SK-N-SH (cell line): ENCODE measurements around the gene C11orf52. TPM values are rescaled to one million over a fixed set of nuclear protein-coding genes. Genes with fewer than 3 reads are reported as not detected.
"Not testable (repeated sequence)": the region's sequence is repeated elsewhere in the genome, so short reads cannot be mapped to it uniquely, and the experiment has no call there.

Experiments used
- CTCF ChIA-PET: fragments of 300-600, 350-600 bp; formaldehyde crosslinking; extraction: SDS; loops from one replicate; lab custom pipeline; 2021; lab: Yijun Ruan, JAX
- POLR2A ChIA-PET: fragments of 350-600 bp; sonication (Branson Sonifier 250); formaldehyde crosslinking; extraction: SDS; loops from one replicate; lab custom pipeline; 2020; ENCODE audit warnings: antibody characterized with exemption, inconsistent platforms; lab: Yijun Ruan, JAX
- DNase-seq: peaks from one replicate; pipeline ENCODE4 v3.0.0; 2012
- H2AFZ ChIP-seq: fragments of 200-600 bp; sonication (generic); 2 replicates; pipeline ENCODE4 v1.8.1; 2016; ENCODE audit warnings: antibody characterized with exemption, mild to moderate bottlenecking, low read depth
- H3F3A ChIP-seq: fragments of 200-600 bp; sonication (generic); replicated peaks from 2 replicates; pipeline ENCODE3; 2016; ENCODE audit warnings: antibody characterized with exemption, mild to moderate bottlenecking; ENCODE audit not compliant: insufficient read depth
- H3K27ac ChIP-seq, 2 experiments: fragments of 200-500 bp in 1 of 2; fragments of 200-600 bp in 1 of 2; sonication (Bioruptor generic) in 1 of 2; sonication (generic), shearing (Covaris generic) in 1 of 2; 2 replicates each; pipeline versions ENCODE4 v1.5.1 to v1.6.1; 2014 to 2016; ENCODE audit warnings: low read depth in 2 of 2, inconsistent platforms in 1 of 2, low read length in 1 of 2, mild to moderate bottlenecking in 1 of 2, mixed read lengths in 1 of 2
- H3K27me3 ChIP-seq: fragments of 200-600 bp; sonication (generic), shearing (Covaris generic); 2 replicates; pipeline ENCODE4 v1.6.1; 2016; ENCODE audit warnings: mixed run types; ENCODE audit not compliant: insufficient read depth
- H3K36me3 ChIP-seq, 2 experiments: fragments of 200-500 bp in 1 of 2; fragments of 200-600 bp in 1 of 2; sonication (Bioruptor generic) in 1 of 2; sonication (generic) in 1 of 2; replicated peaks in 1 of 2; 2 replicates each; pipeline versions ENCODE3 to v1.5.1; 2014 to 2016; ENCODE audit warnings: low read length in 1 of 2, mild to moderate bottlenecking in 1 of 2; ENCODE audit not compliant: insufficient read depth in 2 of 2, control insufficient read depth in 1 of 2
- H3K4me1 ChIP-seq, 2 experiments: fragments of 200-500 bp in 1 of 2; fragments of 200-600 bp in 1 of 2; sonication (Bioruptor generic) in 1 of 2; sonication (generic), shearing (Covaris generic) in 1 of 2; 2 replicates each; pipeline versions ENCODE4 v1.5.1 to v1.6.1; 2014 to 2016; ENCODE audit warnings: low read depth in 1 of 2, low read length in 1 of 2, mixed run types in 1 of 2; ENCODE audit not compliant: insufficient read depth in 2 of 2, control insufficient read depth in 1 of 2
- H3K4me2 ChIP-seq: fragments of 200-600 bp; sonication (generic), shearing (Covaris generic); 2 replicates; pipeline ENCODE4 v1.6.1; 2017; ENCODE audit warnings: mixed run types
- H3K4me3 ChIP-seq, 2 experiments: fragments of 200-500 bp in 1 of 2; fragments of 200-600 bp in 1 of 2; sonication (Bioruptor generic) in 1 of 2; sonication (generic), shearing (Covaris generic) in 1 of 2; 2 replicates each; pipeline versions ENCODE4 v1.5.1 to v1.8.1; 2014 to 2016; ENCODE audit warnings: low read depth in 2 of 2, inconsistent platforms in 1 of 2, low read length in 1 of 2, mild to moderate bottlenecking in 1 of 2, mixed read lengths in 1 of 2, moderate library complexity in 1 of 2
- H3K79me2 ChIP-seq: fragments of 200-600 bp; sonication (generic); 2 replicates; pipeline ENCODE4 v1.8.1; 2017; ENCODE audit warnings: mild to moderate bottlenecking; ENCODE audit not compliant: insufficient read depth
- H3K9ac ChIP-seq: fragments of 200-600 bp; sonication (generic); 2 replicates; pipeline ENCODE4 v1.6.1; 2017; ENCODE audit warnings: mixed run types
- H3K9me2 ChIP-seq: fragments of 200-600 bp; sonication (generic); 2 replicates; pipeline ENCODE4 v1.6.1; 2017; ENCODE audit warnings: mixed run types
- H3K9me3 ChIP-seq: fragments of 200-600 bp; sonication (generic); 2 replicates; pipeline ENCODE4 v1.6.1; 2017; ENCODE audit warnings: mixed run types, mild to moderate bottlenecking, moderate library complexity
- H4K20me1 ChIP-seq: fragments of 200-600 bp; sonication (generic); 2 replicates; pipeline ENCODE4 v1.6.1; 2017; ENCODE audit warnings: mild to moderate bottlenecking, mixed run types; ENCODE audit not compliant: insufficient read depth
- ELF1 ChIP-seq: IDR thresholded peaks from 2 replicates; pipeline ENCODE4 v1.4.0; 2012
- EP300 ChIP-seq, 2 experiments: IDR thresholded peaks; 2 replicates each; pipeline versions ENCODE4 v1.4.0 to v1.6.1; 2012; ENCODE audit warnings: borderline replicate concordance in 1 of 2, low read depth in 1 of 2, low read length in 1 of 2
- EZH2phosphoT487 ChIP-seq: fragments of 200-600 bp; sonication (generic); IDR thresholded peaks from 2 replicates; pipeline ENCODE4 v1.6.1; 2017; ENCODE audit warnings: low read depth, mixed run types, mild to moderate bottlenecking, antibody characterized with exemption, moderate library complexity, borderline replicate concordance
- GABPA ChIP-seq: IDR thresholded peaks from 2 replicates; pipeline ENCODE4 v1.4.0; 2012; ENCODE audit warnings: low read depth, mild to moderate bottlenecking
- JUND ChIP-seq: IDR thresholded peaks from 2 replicates; pipeline ENCODE4 v1.4.0; 2012
- NFIC ChIP-seq: IDR thresholded peaks from 2 replicates; pipeline ENCODE4 v1.4.0; 2012; ENCODE audit warnings: borderline replicate concordance
- NRF1 ChIP-seq: IDR thresholded peaks from 2 replicates; pipeline ENCODE4 v1.6.1; 2012; ENCODE audit warnings: low read depth, mild to moderate bottlenecking, low read length
- POLR2AphosphoS5 ChIP-seq: IDR thresholded peaks from 2 replicates; pipeline ENCODE4 v1.6.1; 2012; ENCODE audit warnings: low read depth, low read length
- RAD21 ChIP-seq: IDR thresholded peaks from 2 replicates; pipeline ENCODE4 v1.6.1; 2012; ENCODE audit warnings: mild to moderate bottlenecking, low read length
- RCOR1 ChIP-seq: fragments of 150-350 bp; IDR thresholded peaks from 2 replicates; pipeline ENCODE4 v1.6.1; 2017; ENCODE audit warnings: antibody characterized with exemption, low read length
- TCF12 ChIP-seq: IDR thresholded peaks from 2 replicates; pipeline ENCODE4 v1.4.0; 2012
- TEAD4 ChIP-seq: IDR thresholded peaks from 2 replicates; pipeline ENCODE4 v1.4.0; 2012; ENCODE audit warnings: mild to moderate bottlenecking, borderline replicate concordance; ENCODE audit not compliant: insufficient read depth
- WGBS: methylation state at CpG from one replicate; pipeline ENCODE4 v1.1.6; 2017; ENCODE audit warnings: low lambda C conversion rate; 5-methylcytosine and 5-hydroxymethylcytosine counted together
- polyA plus RNA-seq, 3 experiments: library from polyadenylated mRNA; depleted of rRNA; stranded (reverse); fragments of >200 nt; gene quantifications; 2 replicates each; pipeline ENCODE4 v1.2.3, GENCODE V29; 2012
- TF ChIP-seq, protein P1 (sequence below): IDR thresholded peaks from 2 replicates; pipeline ENCODE4 v1.4.0; 2012; ENCODE audit warnings: low read depth, borderline replicate concordance
- TF ChIP-seq, protein P2 (sequence below): IDR thresholded peaks from 2 replicates; pipeline ENCODE4; 2012

C11orf52 gene
- polyA plus RNA-seq, 1 of the 3 experiments (the other 2 are of a cell fraction): not detected

DNA sequence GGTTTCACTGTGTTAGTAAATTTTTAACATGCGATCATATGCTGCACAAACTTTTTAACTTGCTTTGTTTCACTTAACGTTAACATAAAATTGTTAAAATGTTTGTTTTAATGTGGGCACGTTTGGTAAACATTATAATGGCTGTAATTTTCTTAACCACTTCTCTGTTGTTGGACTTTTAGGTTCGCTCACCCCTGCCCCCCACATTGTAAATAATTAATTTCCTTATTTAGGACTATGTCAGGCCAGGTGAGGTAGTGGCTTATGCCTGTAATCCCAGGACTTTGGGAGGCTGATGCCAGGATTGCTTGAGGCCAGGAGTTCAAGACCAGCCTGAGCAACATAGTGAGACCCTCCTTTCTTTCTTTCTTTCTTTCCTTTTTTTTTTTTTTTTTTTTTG, 11.8 kb downstream of the C11orf52 start:
- POLR2A ChIA-PET: no interaction called here
- Histone ChIP-seq H3K27ac (no peak overlapping the region), H3K27me3 (no peaks in the 10 kb centered on the region), H2AFZ (no peak overlapping the region), H3F3A (peaks cover 8% of the 10 kb centered on the region), H3K4me2 (no peak overlapping the region), H3K4me1 (peaks cover 12 to 23% of the 10 kb centered on the region in 2 experiments; a peak in 3 of 4 replicates), H3K9ac (no peak overlapping the region), H3K9me3 (no peaks in the 10 kb centered on the region), H3K36me3 (no peaks in the 10 kb centered on the region), H3K79me2 (no peaks in the 10 kb centered on the region), H3K4me3 (no peak overlapping the region), H3K9me2 (no peaks in the 10 kb centered on the region), H4K20me1 (no peaks in the 10 kb centered on the region)
- DNase-seq: no peak
- 73% methylated on average over 4 of the region's 4 CpGs for WGBS
- TF ChIP-seq EZH2phosphoT487 (no peak), NRF1 (no peak), TCF12 (no peak), JUND (no peak), POLR2AphosphoS5 (no peak), EP300 (IDR thresholded peaks at IDR 0.05; ENCODE audit: borderline replicate concordance in 1 of 2, low read depth in 1 of 2, low read length in 1 of 2) (no peak), GABPA (no peak), TEAD4 (no peak), RCOR1 (no peak), RAD21 (no peak), ELF1 (no peak), NFIC (no peak)
- TF ChIP-seq, protein P1, sequence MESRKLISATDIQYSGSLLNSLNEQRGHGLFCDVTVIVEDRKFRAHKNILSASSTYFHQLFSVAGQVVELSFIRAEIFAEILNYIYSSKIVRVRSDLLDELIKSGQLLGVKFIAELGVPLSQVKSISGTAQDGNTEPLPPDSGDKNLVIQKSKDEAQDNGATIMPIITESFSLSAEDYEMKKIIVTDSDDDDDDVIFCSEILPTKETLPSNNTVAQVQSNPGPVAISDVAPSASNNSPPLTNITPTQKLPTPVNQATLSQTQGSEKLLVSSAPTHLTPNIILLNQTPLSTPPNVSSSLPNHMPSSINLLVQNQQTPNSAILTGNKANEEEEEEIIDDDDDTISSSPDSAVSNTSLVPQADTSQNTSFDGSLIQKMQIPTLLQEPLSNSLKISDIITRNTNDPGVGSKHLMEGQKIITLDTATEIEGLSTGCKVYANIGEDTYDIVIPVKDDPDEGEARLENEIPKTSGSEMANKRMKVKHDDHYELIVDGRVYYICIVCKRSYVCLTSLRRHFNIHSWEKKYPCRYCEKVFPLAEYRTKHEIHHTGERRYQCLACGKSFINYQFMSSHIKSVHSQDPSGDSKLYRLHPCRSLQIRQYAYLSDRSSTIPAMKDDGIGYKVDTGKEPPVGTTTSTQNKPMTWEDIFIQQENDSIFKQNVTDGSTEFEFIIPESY: no peak
- TF ChIP-seq, protein P2, sequence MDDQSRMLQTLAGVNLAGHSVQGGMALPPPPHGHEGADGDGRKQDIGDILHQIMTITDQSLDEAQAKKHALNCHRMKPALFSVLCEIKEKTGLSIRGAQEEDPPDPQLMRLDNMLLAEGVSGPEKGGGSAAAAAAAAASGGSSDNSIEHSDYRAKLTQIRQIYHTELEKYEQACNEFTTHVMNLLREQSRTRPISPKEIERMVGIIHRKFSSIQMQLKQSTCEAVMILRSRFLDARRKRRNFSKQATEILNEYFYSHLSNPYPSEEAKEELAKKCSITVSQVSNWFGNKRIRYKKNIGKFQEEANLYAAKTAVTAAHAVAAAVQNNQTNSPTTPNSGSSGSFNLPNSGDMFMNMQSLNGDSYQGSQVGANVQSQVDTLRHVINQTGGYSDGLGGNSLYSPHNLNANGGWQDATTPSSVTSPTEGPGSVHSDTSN: no peak
- CTCF ChIA-PET: interaction anchor here (1.2 to 15.8 kb wide), 8 partner anchors 17 to 350 kb away, joined by 3 to 272 read pairs (median 5); partner anchors contain the start of gene CFAP68

DNA sequence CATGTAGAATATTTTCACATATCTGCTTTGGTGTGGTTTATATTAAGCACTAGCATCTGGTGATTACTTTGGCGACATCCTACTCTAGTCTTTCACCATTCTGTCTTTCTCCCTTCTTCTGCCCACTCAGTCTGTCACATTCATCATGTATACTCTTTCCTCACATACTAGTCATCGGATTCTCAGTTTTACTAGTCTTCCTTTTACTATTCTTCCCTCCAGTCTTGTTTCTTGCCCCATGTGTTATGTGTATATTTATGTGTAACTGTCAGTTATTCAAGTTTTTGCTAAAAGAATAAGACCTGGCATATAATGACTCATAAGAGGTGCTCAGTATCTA, 13.9 kb downstream of the C11orf52 start:
- TF ChIP-seq, protein P1: no peak
- no peak for DNase-seq
- H3K27ac ChIP-seq: no peak overlapping the region
- H2AFZ ChIP-seq: 0 out of 2 replicates have a peak overlapping the region, but pooled peaks have one; percentile 64
- no peaks in the 10 kb centered on the region for H3K36me3 ChIP-seq
- H3K9me2 ChIP-seq: no peaks in the 10 kb centered on the region
- H3K4me2 ChIP-seq: no peak overlapping the region
- H3K79me2 ChIP-seq: peaks cover 10% of the 10 kb centered on the region; the same call in 1 of the 2 replicates
- H3K4me1 ChIP-seq: peaks cover 16 to 25% of the 10 kb centered on the region in 2 experiments; a peak in 3 of 4 replicates
- CTCF ChIA-PET: interaction anchor here (0.7 to 15.8 kb wide), 6 partner anchors 22 to 1357 kb away, joined by 3 to 272 read pairs (median 5); no protein-coding TSS in a partner anchor
- peaks cover 6% of the 10 kb centered on the region for H3F3A ChIP-seq
- no peak overlapping the region for H3K9ac ChIP-seq
- POLR2A ChIA-PET: no interaction called here
- H3K27me3 ChIP-seq: no peaks in the 10 kb centered on the region
- H4K20me1 ChIP-seq: no peaks in the 10 kb centered on the region
- 65% methylated on average over 2 of the region's 2 CpGs for WGBS
- H3K9me3 ChIP-seq: no peaks in the 10 kb centered on the region
- no peak overlapping the region for H3K4me3 ChIP-seq

DNA sequence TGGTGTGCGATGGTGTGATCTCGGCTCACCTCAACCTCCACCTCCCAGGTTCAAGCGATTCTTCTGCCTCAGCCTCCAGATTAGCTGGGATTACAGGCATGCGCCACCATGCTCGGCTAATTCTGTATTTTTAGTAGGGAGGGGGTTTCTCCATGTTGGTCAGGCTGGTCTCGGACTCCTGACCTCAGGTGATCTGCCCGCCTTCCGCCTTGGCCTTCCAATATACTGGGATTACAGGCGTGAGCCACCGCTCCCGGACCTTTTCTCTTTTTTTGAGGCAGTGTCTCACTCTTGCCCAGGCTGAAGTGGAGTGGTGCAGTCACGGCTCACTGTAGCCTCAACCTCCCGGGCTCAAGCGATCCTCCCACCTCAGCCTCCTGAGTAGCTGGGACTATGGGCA, 14.5 kb downstream of the C11orf52 start:
- H3K9me3 ChIP-seq, H2AFZ ChIP-seq, DNase-seq, H3K4me3 ChIP-seq, H3K27me3 ChIP-seq, H3K36me3 ChIP-seq, H3K9me2 ChIP-seq, H3K9ac ChIP-seq, POLR2A ChIA-PET, H3K27ac ChIP-seq, H4K20me1 ChIP-seq, H3K4me2 ChIP-seq: not testable (repeated sequence)
- 99% methylated on average over 14 of the region's 14 CpGs for WGBS
- peaks cover 16% of the 10 kb centered on the region; the same call in 1 of the 2 replicates for H3K79me2 ChIP-seq
- CTCF ChIA-PET: interaction anchor here (0.7 to 15.8 kb wide), 3 partner anchors 47 to 1356 kb away, joined by 3 to 272 read pairs (median 12); no protein-coding TSS in a partner anchor
- H3K4me1 ChIP-seq: peaks cover 22 to 31% of the 10 kb centered on the region in 2 experiments; a peak in 3 of 4 replicates
- H3F3A ChIP-seq: peaks cover 12% of the 10 kb centered on the region
